HUES6 (cell line): ENCODE data around the gene OR9A4.
A peak's percentile ranks its signal among the peaks of the same experiment; 100 is the strongest.
"Not testable (repeated sequence)": the region's sequence is repeated elsewhere in the genome, so short reads cannot be mapped to it uniquely, and the experiment has no call there.

Source experiments
- H3K27ac ChIP-seq: 2 replicates; pipeline ENCODE4 v1.7.0; 2013; ENCODE audit warnings: low read depth, mild to moderate bottlenecking, low read length, inconsistent platforms
- H3K27me3 ChIP-seq: 2 replicates; pipeline ENCODE4 v1.6.1; 2013; ENCODE audit warnings: low read length; ENCODE audit not compliant: control insufficient read depth, insufficient read depth
- H3K36me3 ChIP-seq: 2 replicates; pipeline ENCODE4 v1.6.1; 2013; ENCODE audit warnings: low read length; ENCODE audit not compliant: control insufficient read depth, insufficient read depth
- H3K4me1 ChIP-seq: 2 replicates; pipeline ENCODE4 v1.6.1; 2013; ENCODE audit warnings: low read length; ENCODE audit not compliant: control insufficient read depth, insufficient read depth
- H3K4me3 ChIP-seq: 2 replicates; pipeline ENCODE4 v1.5.1; 2013; ENCODE audit warnings: low read depth, low read length
- H3K9ac ChIP-seq: one replicate; pipeline ENCODE4 v1.6.1; 2013; ENCODE audit warnings: mild to moderate bottlenecking, low read length
- H3K9me3 ChIP-seq: 2 replicates; pipeline ENCODE4 v1.6.1; 2013; ENCODE audit warnings: low read depth, low read length; ENCODE audit not compliant: control insufficient read depth, insufficient read depth

Gene OR9A4

GRCh38 chr7:141899366-141899765 is 16.8 kb upstream of the OR9A4 start:
- not testable (repeated sequence) for H3K4me1 ChIP-seq, H3K27me3 ChIP-seq, H3K9ac ChIP-seq, H3K9me3 ChIP-seq, H3K4me3 ChIP-seq, H3K27ac ChIP-seq, H3K36me3 ChIP-seq

- no peaks in the 10 kb centered on the region for H3K27me3 ChIP-seq
- H3K4me3 ChIP-seq, result no peak overlapping the region
- no peak overlapping the region for H3K9ac ChIP-seq
These were observed 9.9 kb upstream of the OR9A4 start for GRCh38 chr7:141906285-141906684.

GRCh38 chr7:141911391-141911790 is 4.8 kb upstream of the OR9A4 start:
- no peaks in the 10 kb centered on the region for H3K9me3 ChIP-seq
- no peaks in the 10 kb centered on the region for H3K36me3 ChIP-seq
- no peak overlapping the region for H3K27ac ChIP-seq
- no peak overlapping the region for H3K4me3 ChIP-seq
- H3K27me3 ChIP-seq, result no peaks in the 10 kb centered on the region
- no peak overlapping the region for H3K9ac ChIP-seq
- H3K4me1 ChIP-seq, result no peaks in the 10 kb centered on the region

More at GRCh38 chr7:141906285-141906684, 9.9 kb upstream of the OR9A4 start:
- H3K9me3 ChIP-seq, result no peaks in the 10 kb centered on the region
- H3K27ac ChIP-seq, result no peak overlapping the region
- no peaks in the 10 kb centered on the region for H3K36me3 ChIP-seq
- no peaks in the 10 kb centered on the region for H3K4me1 ChIP-seq

GRCh38 chr7:141915565-141915964 is 634 bp upstream of the OR9A4 start:
- H3K9ac ChIP-seq, result no peak overlapping the region
- no peaks in the 10 kb centered on the region for H3K27me3 ChIP-seq
- no peaks in the 10 kb centered on the region for H3K4me1 ChIP-seq
- H3K36me3 ChIP-seq, result no peaks in the 10 kb centered on the region
- H3K9me3 ChIP-seq, result peaks cover 2% of the 10 kb centered on the region; the same call in 1 of the 2 replicates
- no peak overlapping the region for H3K27ac ChIP-seq
- H3K4me3 ChIP-seq, result no peak overlapping the region

- H3K27me3 ChIP-seq, result no peaks in the 10 kb centered on the region
- H3K36me3 ChIP-seq, result no peaks in the 10 kb centered on the region
- no peak overlapping the region for H3K4me3 ChIP-seq
- no peak overlapping the region for H3K9ac ChIP-seq
- no peak overlapping the region for H3K27ac ChIP-seq
- no peaks in the 10 kb centered on the region for H3K4me1 ChIP-seq
- peaks cover 2% of the 10 kb centered on the region; the same call in 1 of the 2 replicates for H3K9me3 ChIP-seq
These were observed 4.1 kb downstream of the OR9A4 start for GRCh38 chr7:141920281-141920680.

GRCh38 chr7:141928146-141928844 is 12.1 kb downstream of the OR9A4 start:
- H3K27me3 ChIP-seq, result no peaks in the 10 kb centered on the region
- H3K4me1 ChIP-seq, result peaks cover 12% of the 10 kb centered on the region
- no peaks in the 10 kb centered on the region for H3K36me3 ChIP-seq
- H3K27ac ChIP-seq, result no peak overlapping the region
- H3K9me3 ChIP-seq, result no peaks in the 10 kb centered on the region
- no peak overlapping the region for H3K9ac ChIP-seq
- H3K4me3 ChIP-seq, result no peak overlapping the region

GRCh38 chr7:141928845-141929195 is 12.6 kb downstream of the OR9A4 start:
- Histone ChIP-seq H3K9me3 (no peaks in the 10 kb centered on the region), H3K27ac (no peak overlapping the region), H3K4me1 (peaks cover 12% of the 10 kb centered on the region), H3K27me3 (no peaks in the 10 kb centered on the region), H3K9ac (no peak overlapping the region), H3K4me3 (no peak overlapping the region), H3K36me3 (no peaks in the 10 kb centered on the region)

GRCh38 chr7:141930211-141930610 is 14.0 kb downstream of the OR9A4 start:
- Histone ChIP-seq H3K27me3 (no peaks in the 10 kb centered on the region), H3K9me3 (no peaks in the 10 kb centered on the region), H3K27ac (peak overlapping the region; percentile 13; the same call in 1 of the 2 replicates), H3K36me3 (no peaks in the 10 kb centered on the region), H3K4me1 (peaks cover 12% of the 10 kb centered on the region), H3K4me3 (no peak overlapping the region), H3K9ac (no peak overlapping the region)

GRCh38 chr7:141941075-141941474 is 24.9 kb downstream of the OR9A4 start:
- no peaks in the 10 kb centered on the region for H3K36me3 ChIP-seq
- H3K9ac ChIP-seq, result no peak overlapping the region
- H3K4me3 ChIP-seq, result no peak overlapping the region
- peaks cover 11% of the 10 kb centered on the region for H3K9me3 ChIP-seq
- no peaks in the 10 kb centered on the region for H3K27me3 ChIP-seq
- no peak overlapping the region for H3K27ac ChIP-seq
- no peaks in the 10 kb centered on the region for H3K4me1 ChIP-seq

- Histone ChIP-seq H3K9me3 (peaks cover 11% of the 10 kb centered on the region), H3K4me3 (no peak overlapping the region), H3K36me3 (no peaks in the 10 kb centered on the region), H3K27me3 (no peaks in the 10 kb centered on the region), H3K9ac (no peak overlapping the region), H3K4me1 (no peaks in the 10 kb centered on the region), H3K27ac (no peak overlapping the region)
These were observed 27.6 kb downstream of the OR9A4 start for GRCh38 chr7:141943846-141944245.

- H3K9me3 ChIP-seq, result peaks cover 11% of the 10 kb centered on the region
These were observed 28.6 kb downstream of the OR9A4 start for GRCh38 chr7:141944811-141945210.

More at GRCh38 chr7:141944811-141945210, 28.6 kb downstream of the OR9A4 start:
- H3K4me1 ChIP-seq, result no peaks in the 10 kb centered on the region
- H3K27me3 ChIP-seq, result no peaks in the 10 kb centered on the region
- no peak overlapping the region for H3K9ac ChIP-seq
- H3K4me3 ChIP-seq, result no peak overlapping the region
- H3K36me3 ChIP-seq, result no peaks in the 10 kb centered on the region
- H3K27ac ChIP-seq, result no peak overlapping the region
